K562 (cell line): ENCODE data around the gene SLC66A3. TPM values are rescaled to one million over a fixed set of nuclear protein-coding genes. Genes with fewer than 3 reads are reported as not detected.
A peak's percentile ranks its signal among the peaks of the same experiment; 100 is the strongest.

Experiments used
- BHLHE40 ChIP-seq: IDR thresholded peaks from 2 replicates; pipeline ENCODE4 v1.6.1; 2011; ENCODE audit warnings: low read length, improper control_type of control experiment
- CREB1 ChIP-seq, 2 experiments: sonication (generic) in 1 of 2; formaldehyde crosslinking in 1 of 2; IDR thresholded peaks; 2 replicates each; pipeline versions ENCODE4 v1.6.1 to v1.8.0; 2012 to 2022; ENCODE audit warnings: inconsistent platforms in 1 of 2, mild to moderate bottlenecking in 1 of 2, missing genetic modification reagents in 1 of 2, moderate library complexity in 1 of 2
- HIVEP1 ChIP-seq: fragments of 250-450 bp; sonication (Bioruptor Pico); IDR thresholded peaks from 2 replicates; pipeline ENCODE4 v1.4.0; 2020; ENCODE audit warnings: mild to moderate bottlenecking
- JUNB ChIP-seq: fragments of 450-650 bp; formaldehyde crosslinking; conservative IDR thresholded peaks from 2 replicates; pipeline ENCODE4 v1.4.0; 2020; ENCODE audit warnings: mild to moderate bottlenecking
- MLX ChIP-seq, 2 experiments: fragments of 450-650 bp in 1 of 2; sonication (generic) in 1 of 2; formaldehyde crosslinking; conservative IDR thresholded peaks; 2 replicates each; pipeline versions ENCODE4 v1.4.0 to v1.8.1; 2020 to 2022; ENCODE audit warnings: mild to moderate bottlenecking in 1 of 2, missing genetic modification reagents in 1 of 2
- NCOR1 ChIP-seq: fragments of 450-650 bp; IDR thresholded peaks from 2 replicates; pipeline ENCODE4 v1.6.1; 2016; ENCODE audit warnings: mild to moderate bottlenecking, moderate library complexity
- PCBP1 ChIP-seq: fragments of 200-400 bp; formaldehyde crosslinking; IDR thresholded peaks from 2 replicates; pipeline ENCODE4 v1.6.1; 2018; ENCODE audit warnings: mild to moderate bottlenecking, low read depth, low read length; ENCODE audit not compliant: poor library complexity, severe bottlenecking
- PHF20 ChIP-seq: fragments of 450-650 bp; IDR thresholded peaks from 2 replicates; pipeline ENCODE4 v1.6.1; 2018; ENCODE audit not compliant: partially characterized antibody
- ZNF318 ChIP-seq, 2 experiments: fragments of 450-650 bp; IDR thresholded peaks; 2 replicates each; pipeline ENCODE4 v1.6.1; 2016; ENCODE audit warnings: mild to moderate bottlenecking in 2 of 2, borderline replicate concordance in 1 of 2, low read depth in 1 of 2, moderate library complexity in 1 of 2
- polyA plus RNA-seq, 8 experiments: library from polyadenylated mRNA; depleted of rRNA in 4 of 8; stranded (reverse) in 5 of 8; unstranded in 3 of 8; fragments of >200 nt; fragmentation: Nextera tagmentation in 2 of 8; fragmentation: Illumina TruSeq in 1 of 8; extraction: Ambion mirVana in 2 of 8; extraction: Trizol in 1 of 8; gene quantifications; 2 replicates each; pipeline versions ENCODE4 v1.2.1 to v1.2.3, GENCODE V29; 2011 to 2014; ENCODE audit warnings: inconsistent platforms in 1 of 8, missing spikeins in 1 of 8
- total RNA-seq, 7 experiments: library from RNA; depleted of rRNA in 6 of 7; stranded (reverse); fragments of >200 nt in 6 of 7; fragmentation: Illumina TruSeq in 2 of 7; extraction: Trizol in 2 of 7; gene quantifications; 2 replicates each; pipeline versions ENCODE4 v1.2.1 to v1.2.3, GENCODE V29; 2011 to 2021; ENCODE audit warnings: low replicate concordance in 1 of 7
- TF ChIP-seq, protein P1 (sequence below): fragments of 450-650 bp; IDR thresholded peaks from 2 replicates; pipeline ENCODE4 v1.6.1; 2016; ENCODE audit warnings: borderline replicate concordance
- TF ChIP-seq, protein P2 (sequence below), 2 experiments: IDR thresholded peaks; 2 replicates each; pipeline ENCODE4 v1.6.1; 2011; ENCODE audit warnings: borderline replicate concordance in 1 of 2, control low read depth in 1 of 2, low read depth in 1 of 2, low read length in 1 of 2, mild to moderate bottlenecking in 1 of 2, mixed read lengths in 1 of 2, moderate library complexity in 1 of 2; ENCODE audit not compliant: insufficient read depth in 1 of 2, insufficient read length in 1 of 2, poor library complexity in 1 of 2, severe bottlenecking in 1 of 2; ENCODE audit errors: extremely low read depth in 1 of 2
- TF ChIP-seq, protein P3 (sequence below): fragments of 250-450 bp; sonication (Bioruptor Pico); IDR thresholded peaks from 2 replicates; pipeline ENCODE4 v1.8.0; 2021; ENCODE audit warnings: borderline replicate concordance, mild to moderate bottlenecking, moderate library complexity; ENCODE audit not compliant: poor library complexity, severe bottlenecking

Gene SLC66A3
- total and polyA plus RNA-seq, 9 of the 15 experiments (the other 6 are each of a cell fraction or from before 2014, with no cell fraction given): 2.8 to 30.0 (median 9.1) TPM

DNA sequence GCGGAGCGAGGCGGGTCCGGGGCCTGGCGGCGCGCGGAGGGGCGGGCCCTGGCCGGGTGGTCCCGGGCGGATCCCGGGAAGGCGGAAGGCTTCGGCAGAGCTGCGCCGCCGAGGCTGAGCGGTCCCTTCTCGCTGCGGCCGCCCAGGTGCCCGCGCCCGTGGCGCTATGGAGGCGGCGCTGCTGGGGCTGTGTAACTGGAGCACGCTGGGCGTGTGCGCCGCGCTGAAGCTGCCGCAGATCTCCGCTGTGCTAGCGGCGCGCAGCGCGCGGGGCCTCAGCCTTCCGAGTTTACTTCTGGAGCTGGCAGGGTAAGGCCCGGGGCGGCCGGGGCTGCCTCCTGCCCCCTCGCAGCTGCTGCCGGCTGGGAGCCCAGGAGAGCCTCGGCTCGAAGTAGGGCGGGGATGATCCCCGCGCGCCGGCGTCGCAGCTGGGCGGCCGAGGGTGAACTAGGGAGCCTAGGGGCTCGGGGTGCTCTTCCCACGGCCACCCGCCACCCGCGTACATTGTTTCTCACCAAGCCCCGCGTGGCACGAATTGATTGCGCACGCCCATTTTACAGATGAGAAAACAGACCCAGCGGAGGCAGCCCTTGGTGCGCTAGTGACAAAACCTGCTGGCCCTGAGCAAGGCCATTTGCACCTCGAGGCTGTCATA is at the start of gene SLC66A3 (continued):
- TF ChIP-seq, protein P1, sequence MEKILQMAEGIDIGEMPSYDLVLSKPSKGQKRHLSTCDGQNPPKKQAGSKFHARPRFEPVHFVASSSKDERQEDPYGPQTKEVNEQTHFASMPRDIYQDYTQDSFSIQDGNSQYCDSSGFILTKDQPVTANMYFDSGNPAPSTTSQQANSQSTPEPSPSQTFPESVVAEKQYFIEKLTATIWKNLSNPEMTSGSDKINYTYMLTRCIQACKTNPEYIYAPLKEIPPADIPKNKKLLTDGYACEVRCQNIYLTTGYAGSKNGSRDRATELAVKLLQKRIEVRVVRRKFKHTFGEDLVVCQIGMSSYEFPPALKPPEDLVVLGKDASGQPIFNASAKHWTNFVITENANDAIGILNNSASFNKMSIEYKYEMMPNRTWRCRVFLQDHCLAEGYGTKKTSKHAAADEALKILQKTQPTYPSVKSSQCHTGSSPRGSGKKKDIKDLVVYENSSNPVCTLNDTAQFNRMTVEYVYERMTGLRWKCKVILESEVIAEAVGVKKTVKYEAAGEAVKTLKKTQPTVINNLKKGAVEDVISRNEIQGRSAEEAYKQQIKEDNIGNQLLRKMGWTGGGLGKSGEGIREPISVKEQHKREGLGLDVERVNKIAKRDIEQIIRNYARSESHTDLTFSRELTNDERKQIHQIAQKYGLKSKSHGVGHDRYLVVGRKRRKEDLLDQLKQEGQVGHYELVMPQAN: no peak
- TF ChIP-seq PHF20 (peak; percentile 44), ZNF318 (IDR thresholded peaks at IDR 0.05; ENCODE audit: borderline replicate concordance in 1 of 2, low read depth in 1 of 2) (no peak), NCOR1 (no peak), MLX (CRISPR knock-in tag; conservative IDR thresholded peaks at IDR 0.05) (no peak), BHLHE40 (0 out of 2 replicates have a peak, but pooled peaks have one; percentile 15), JUNB (no peak), PCBP1 (peak; percentile 72), CREB1 (IDR thresholded peaks at IDR 0.05) (peak; percentile 7; the same call in 1 of the 2 replicates), CREB1 (CRISPR knock-in tag; IDR thresholded peaks at IDR 0.05) (peak; percentile 40; the same call in 1 of the 2 replicates), HIVEP1 (CRISPR knock-in tag) (no peak)
- TF ChIP-seq, protein P2, sequence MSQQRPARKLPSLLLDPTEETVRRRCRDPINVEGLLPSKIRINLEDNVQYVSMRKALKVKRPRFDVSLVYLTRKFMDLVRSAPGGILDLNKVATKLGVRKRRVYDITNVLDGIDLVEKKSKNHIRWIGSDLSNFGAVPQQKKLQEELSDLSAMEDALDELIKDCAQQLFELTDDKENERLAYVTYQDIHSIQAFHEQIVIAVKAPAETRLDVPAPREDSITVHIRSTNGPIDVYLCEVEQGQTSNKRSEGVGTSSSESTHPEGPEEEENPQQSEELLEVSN (IDR thresholded peaks at IDR 0.05; ENCODE audit: borderline replicate concordance in 1 of 2, extremely low read depth in 1 of 2, insufficient read depth in 1 of 2, insufficient read length in 1 of 2, low read depth in 1 of 2, low read length in 1 of 2, poor library complexity in 1 of 2, severe bottlenecking in 1 of 2): peak; percentile 32 to 64
- TF ChIP-seq, protein P3, sequence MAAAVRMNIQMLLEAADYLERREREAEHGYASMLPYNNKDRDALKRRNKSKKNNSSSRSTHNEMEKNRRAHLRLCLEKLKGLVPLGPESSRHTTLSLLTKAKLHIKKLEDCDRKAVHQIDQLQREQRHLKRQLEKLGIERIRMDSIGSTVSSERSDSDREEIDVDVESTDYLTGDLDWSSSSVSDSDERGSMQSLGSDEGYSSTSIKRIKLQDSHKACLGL (CRISPR knock-in tag): no peak
